Measurements from ENCODE around the gene TK1.

The TK1 gene

GRCh38 chr17:78208486-78208885, 21.6 kb upstream of the TK1 start:
- no peak for DNase-seq (ENCODE audit: low spot score)
- in situ Hi-C loops (cut with MboI; ENCODE audit: low sequenced_read_pairs, unreplicated experiment) = no loop called here
- TF ChIP-seq CTCF (IDR thresholded peaks at IDR 0.05; ENCODE audit: borderline replicate concordance, control extremely low read depth, extremely low read depth, insufficient read depth, missing control alignments) = no peak

GRCh38 chr17:78206298-78206697, 19.4 kb upstream of the TK1 start:
- DNase-seq (ENCODE audit: low spot score) = no peak
- TF ChIP-seq CTCF (IDR thresholded peaks at IDR 0.05; ENCODE audit: borderline replicate concordance, control extremely low read depth, extremely low read depth, insufficient read depth, missing control alignments) = no peak
- in situ Hi-C loops (cut with MboI; ENCODE audit: low sequenced_read_pairs, unreplicated experiment) = no loop called here

DNA sequence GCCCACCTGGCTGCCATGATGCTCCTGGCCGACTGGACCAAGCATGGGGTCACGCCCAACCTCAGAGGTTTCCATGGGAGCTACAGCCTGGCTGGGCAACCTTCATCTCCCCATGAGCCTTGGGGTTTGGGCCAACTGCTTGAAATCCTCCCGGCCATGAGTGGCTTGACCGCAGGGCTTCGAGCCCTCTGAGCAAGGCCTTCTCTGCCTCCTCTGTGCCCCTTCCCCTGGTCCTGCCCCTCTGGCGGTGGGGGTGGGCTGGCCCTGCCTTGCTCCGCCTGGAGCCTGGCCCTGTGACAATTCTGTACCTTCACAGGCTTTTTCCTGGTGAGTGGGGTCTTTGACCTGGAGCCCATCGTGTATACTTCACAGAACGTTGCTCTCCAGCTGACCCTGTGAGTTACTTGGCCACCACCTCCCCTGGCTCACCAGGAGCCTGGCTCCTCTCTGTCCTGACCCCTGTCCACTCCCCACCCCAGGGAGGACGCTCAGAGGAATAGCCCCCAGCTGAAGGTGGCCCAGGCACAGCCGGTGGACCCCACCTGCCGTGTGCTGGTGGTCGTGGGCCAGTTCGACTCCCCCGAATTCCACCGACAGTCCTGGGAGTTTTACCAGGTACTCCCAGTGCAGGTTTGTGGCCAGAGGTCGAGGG, 18.4 kb upstream of the TK1 start:
- DNase-seq (ENCODE audit: low spot score) = no peak
- in situ Hi-C loops (cut with MboI; ENCODE audit: low sequenced_read_pairs, unreplicated experiment) = no loop called here
- no peak for TF ChIP-seq CTCF (IDR thresholded peaks at IDR 0.05; ENCODE audit: borderline replicate concordance, control extremely low read depth, extremely low read depth, insufficient read depth, missing control alignments)

DNA sequence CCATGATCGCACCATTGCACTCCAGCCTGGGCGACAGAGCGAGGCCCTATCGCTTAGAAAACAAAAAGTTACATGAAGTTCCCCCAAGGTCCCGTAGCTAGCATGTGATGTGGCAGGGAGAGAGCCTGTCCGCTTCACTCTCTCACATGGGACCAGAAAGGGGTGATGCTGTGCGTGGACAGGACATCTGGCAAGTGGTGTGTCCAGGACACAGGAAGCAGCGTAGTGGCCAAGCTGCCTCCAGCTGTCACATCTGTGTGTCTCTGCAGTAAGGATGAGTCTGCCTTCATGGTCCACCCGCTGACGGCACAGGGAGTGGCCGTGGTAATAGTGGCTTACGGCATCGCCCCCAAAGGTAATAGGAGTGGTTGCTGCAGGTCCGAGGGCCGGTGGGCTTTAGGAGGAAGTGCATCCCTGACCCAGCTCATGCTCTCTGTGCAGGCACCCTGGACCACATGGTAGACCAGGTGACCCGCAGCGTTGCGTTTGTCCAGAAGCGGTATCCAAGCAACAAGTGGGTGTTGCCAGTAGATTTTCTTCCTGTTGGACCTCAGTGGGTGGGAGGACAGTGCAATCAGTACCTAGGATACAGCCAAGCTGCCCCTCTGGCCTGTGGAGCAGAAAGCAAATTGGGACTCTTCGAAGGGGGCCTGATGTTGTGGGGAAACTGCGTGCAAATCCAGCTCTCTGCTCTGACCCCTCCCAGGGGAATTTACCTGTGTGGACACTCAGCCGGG, 17.7 kb upstream of the TK1 start:
- TF ChIP-seq CTCF (IDR thresholded peaks at IDR 0.05; ENCODE audit: borderline replicate concordance, control extremely low read depth, extremely low read depth, insufficient read depth, missing control alignments) = no peak
- in situ Hi-C loops (cut with MboI; ENCODE audit: low sequenced_read_pairs, unreplicated experiment) = no loop called here
- DNase-seq (ENCODE audit: low spot score) = no peak

GRCh38 chr17:78202666-78203065, 15.8 kb upstream of the TK1 start:
- in situ Hi-C loops (cut with MboI; ENCODE audit: low sequenced_read_pairs, unreplicated experiment) = no loop called here
- no peak for TF ChIP-seq CTCF (IDR thresholded peaks at IDR 0.05; ENCODE audit: borderline replicate concordance, control extremely low read depth, extremely low read depth, insufficient read depth, missing control alignments)
- no peak for DNase-seq (ENCODE audit: low spot score)

GRCh38 chr17:78200451-78200850, 13.6 kb upstream of the TK1 start:
- DNase-seq (ENCODE audit: low spot score) = no peak
- no peak for TF ChIP-seq CTCF (IDR thresholded peaks at IDR 0.05; ENCODE audit: borderline replicate concordance, control extremely low read depth, extremely low read depth, insufficient read depth, missing control alignments)
- in situ Hi-C loops (cut with MboI; ENCODE audit: low sequenced_read_pairs, unreplicated experiment) = no loop called here

Measured in GM13976 (cell line).